Measurements from ENCODE around the gene MEF2A. TPM values are rescaled to one million over a fixed set of nuclear protein-coding genes. Genes with fewer than 3 reads are reported as not detected.

The MEF2A gene
- total and polyA plus RNA-seq, 9 of the 15 experiments (the other 6 are each of a cell fraction or from before 2014, with no cell fraction given) = 1.6 to 18.7 (median 8.7) TPM

DNA sequence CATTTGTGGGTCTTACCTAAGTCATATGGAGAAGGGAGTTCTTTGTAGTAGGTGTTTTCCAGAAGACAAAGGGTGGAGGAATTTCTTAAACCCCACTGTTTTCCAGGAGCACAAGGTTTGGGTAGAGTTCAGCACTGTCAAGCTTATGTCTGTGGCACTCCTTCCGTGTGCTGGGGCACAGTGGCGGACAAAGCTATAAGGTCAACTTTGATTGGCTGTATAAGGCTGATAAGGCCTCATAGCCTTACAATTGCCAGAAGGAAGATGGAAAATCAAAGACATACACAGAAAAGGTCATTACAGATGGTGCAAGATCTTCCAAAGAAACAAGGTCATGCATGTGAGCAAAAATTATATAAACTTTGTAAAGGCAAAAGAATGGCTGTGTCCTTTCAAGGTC lies 170.9 kb downstream of the MEF2A start:
- Histone ChIP-seq H3K27me3 (ENCODE audit: control insufficient read depth in 2 of 2, insufficient read depth in 2 of 2, low read length in 2 of 2) (peaks cover 0 to 1% of the 10 kb centered on the region in 2 experiments; a peak in 1 of 5 replicates), H3K27ac (ENCODE audit: extremely low read depth, low read depth, low read length) (no peak overlapping the region), H3K9ac (ENCODE audit: insufficient read depth in 1 of 2, low read depth in 2 of 2, low read length in 2 of 2) (no peak overlapping the region), H3K9me1 (ENCODE audit: control insufficient read depth, insufficient read depth, low read length) (no peaks in the 10 kb centered on the region), H3K9me3 (replicated peaks; ENCODE audit: control insufficient read depth, insufficient read depth, low read depth, low read length) (no peaks in the 10 kb centered on the region), H3K4me1 (replicated peaks in 1 of 2; ENCODE audit: control insufficient read depth in 2 of 2, insufficient read depth in 2 of 2, low read length in 2 of 2) (peaks cover 5 to 16% of the 10 kb centered on the region in 2 experiments; a peak in 3 of 5 replicates), H3K36me3 (ENCODE audit: control insufficient read depth, insufficient read depth, low read length) (no peaks in the 10 kb centered on the region), H3K4me3 (no peak overlapping the region), H2AFZ (ENCODE audit: low read depth, low read length) (peak overlapping the region; percentile 24; the same call in 1 of the 2 replicates), H3K4me2 (ENCODE audit: insufficient read depth, low read length) (no peak overlapping the region), H4K20me1 (replicated peaks; ENCODE audit: control insufficient read depth, insufficient read depth, low read length) (no peaks in the 10 kb centered on the region), H3K79me2 (ENCODE audit: control insufficient read depth, insufficient read depth, low read length) (no peaks in the 10 kb centered on the region)
- in situ Hi-C loops (cut with MboI) (loop anchor here (25.0 kb wide), 1 partner anchor 449 kb away; no protein-coding TSS in a partner anchor), intact Hi-C loops (cut with micrococcal nuclease) (no loop called here)
- ChIA-PET POLR2A (no interaction called here), CTCF (ENCODE audit: low intra/inter-chr PET ratio) (no interaction called here)
- TF ChIP-seq NCOR1 (IDR thresholded peaks at IDR 0.05) (no peak), E2F3 (CRISPR knock-in tag; IDR thresholded peaks at IDR 0.05) (no peak), ZNF57 (CRISPR knock-in tag; IDR thresholded peaks at IDR 0.05) (no peak), RBM34 (IDR thresholded peaks at IDR 0.05; ENCODE audit: borderline replicate concordance, insufficient read depth, low read length) (no peak), SIRT6 (IDR thresholded peaks at IDR 0.05; ENCODE audit: low read depth, low read length) (no peak), ESRRB (CRISPR knock-in tag; IDR thresholded peaks at IDR 0.05; ENCODE audit: borderline replicate concordance) (no peak)
- TF ChIP-seq, protein P1, sequence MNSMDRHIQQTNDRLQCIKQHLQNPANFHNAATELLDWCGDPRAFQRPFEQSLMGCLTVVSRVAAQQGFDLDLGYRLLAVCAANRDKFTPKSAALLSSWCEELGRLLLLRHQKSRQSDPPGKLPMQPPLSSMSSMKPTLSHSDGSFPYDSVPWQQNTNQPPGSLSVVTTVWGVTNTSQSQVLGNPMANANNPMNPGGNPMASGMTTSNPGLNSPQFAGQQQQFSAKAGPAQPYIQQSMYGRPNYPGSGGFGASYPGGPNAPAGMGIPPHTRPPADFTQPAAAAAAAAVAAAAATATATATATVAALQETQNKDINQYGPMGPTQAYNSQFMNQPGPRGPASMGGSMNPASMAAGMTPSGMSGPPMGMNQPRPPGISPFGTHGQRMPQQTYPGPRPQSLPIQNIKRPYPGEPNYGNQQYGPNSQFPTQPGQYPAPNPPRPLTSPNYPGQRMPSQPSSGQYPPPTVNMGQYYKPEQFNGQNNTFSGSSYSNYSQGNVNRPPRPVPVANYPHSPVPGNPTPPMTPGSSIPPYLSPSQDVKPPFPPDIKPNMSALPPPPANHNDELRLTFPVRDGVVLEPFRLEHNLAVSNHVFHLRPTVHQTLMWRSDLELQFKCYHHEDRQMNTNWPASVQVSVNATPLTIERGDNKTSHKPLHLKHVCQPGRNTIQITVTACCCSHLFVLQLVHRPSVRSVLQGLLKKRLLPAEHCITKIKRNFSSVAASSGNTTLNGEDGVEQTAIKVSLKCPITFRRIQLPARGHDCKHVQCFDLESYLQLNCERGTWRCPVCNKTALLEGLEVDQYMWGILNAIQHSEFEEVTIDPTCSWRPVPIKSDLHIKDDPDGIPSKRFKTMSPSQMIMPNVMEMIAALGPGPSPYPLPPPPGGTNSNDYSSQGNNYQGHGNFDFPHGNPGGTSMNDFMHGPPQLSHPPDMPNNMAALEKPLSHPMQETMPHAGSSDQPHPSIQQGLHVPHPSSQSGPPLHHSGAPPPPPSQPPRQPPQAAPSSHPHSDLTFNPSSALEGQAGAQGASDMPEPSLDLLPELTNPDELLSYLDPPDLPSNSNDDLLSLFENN (IDR thresholded peaks at IDR 0.05; ENCODE audit: low read depth in 2 of 2, low read length in 2 of 2) = no peak
- TF ChIP-seq, protein P2, sequence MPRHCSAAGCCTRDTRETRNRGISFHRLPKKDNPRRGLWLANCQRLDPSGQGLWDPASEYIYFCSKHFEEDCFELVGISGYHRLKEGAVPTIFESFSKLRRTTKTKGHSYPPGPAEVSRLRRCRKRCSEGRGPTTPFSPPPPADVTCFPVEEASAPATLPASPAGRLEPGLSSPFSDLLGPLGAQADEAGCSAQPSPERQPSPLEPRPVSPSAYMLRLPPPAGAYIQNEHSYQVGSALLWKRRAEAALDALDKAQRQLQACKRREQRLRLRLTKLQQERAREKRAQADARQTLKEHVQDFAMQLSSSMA (CRISPR knock-in tag; IDR thresholded peaks at IDR 0.05) = no peak
- no peak for ATAC-seq
- DNase-seq (ENCODE audit: extremely low read depth in 1 of 4, low spot score in 3 of 4) = no peak
- FAIRE-seq = no peak
- no TSS peak for BruUV-seq (replicated peaks)
- WGBS (ENCODE audit: insufficient coverage, low coverage, missing lambda C conversion rate) = 15% methylated on average over 2 of the region's 2 CpGs

Data from K562 (cell line).